NCI-H187 (cell line): ENCODE results near the gene MTTP.
"Not testable (repeated sequence)": the region's sequence is repeated elsewhere in the genome, so short reads cannot be mapped to it uniquely, and the experiment has no call there.

Source experiments
- DNase-seq, 2 experiments: peaks; one replicate each; lab custom pipeline; 2025; lab: John Stamatoyannopoulos, UW

The MTTP gene

DNA sequence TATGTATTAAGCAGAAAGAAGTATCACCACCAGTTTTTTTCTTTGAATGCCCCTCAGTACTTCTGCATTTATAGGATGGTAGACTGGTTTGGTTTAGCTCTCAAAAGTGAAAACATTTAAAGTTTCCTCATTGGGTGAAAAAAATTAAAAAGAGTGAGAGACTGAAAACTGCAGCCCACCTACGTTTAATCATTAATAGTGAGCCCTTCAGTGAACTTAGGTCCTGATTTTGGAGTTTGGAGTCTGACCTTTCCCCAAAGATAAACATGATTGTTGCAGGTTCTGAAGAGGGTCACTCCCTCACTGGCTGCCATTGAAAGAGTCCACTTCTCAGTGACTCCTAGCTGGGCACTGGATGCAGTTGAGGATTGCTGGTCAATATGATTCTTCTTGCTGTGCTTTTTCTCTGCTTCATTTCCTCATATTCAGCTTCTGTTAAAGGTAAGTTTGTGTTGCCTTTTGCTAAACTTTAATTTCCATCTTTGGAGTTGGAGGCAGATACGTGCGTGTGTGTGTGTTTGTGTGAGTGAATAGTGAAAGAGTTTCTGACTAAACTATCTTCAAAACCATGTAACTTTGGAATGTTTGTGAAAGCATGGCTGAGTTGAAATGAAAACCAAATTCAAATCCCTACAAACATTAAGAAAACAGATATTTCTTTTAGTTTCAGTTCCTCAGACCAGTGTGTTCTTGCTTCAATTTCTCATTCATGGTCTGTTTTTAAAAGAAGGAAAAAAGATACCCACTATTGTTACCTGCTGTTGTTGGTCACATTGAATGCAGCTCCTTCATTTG, at the start of gene MTTP:
Gene MTTP, plus strand, starts transcription at position 295 of the 795 bp plus-strand sequence. Its CDS starts 86 bp downstream, at position 381.
- no peak for DNase-seq

DNA sequence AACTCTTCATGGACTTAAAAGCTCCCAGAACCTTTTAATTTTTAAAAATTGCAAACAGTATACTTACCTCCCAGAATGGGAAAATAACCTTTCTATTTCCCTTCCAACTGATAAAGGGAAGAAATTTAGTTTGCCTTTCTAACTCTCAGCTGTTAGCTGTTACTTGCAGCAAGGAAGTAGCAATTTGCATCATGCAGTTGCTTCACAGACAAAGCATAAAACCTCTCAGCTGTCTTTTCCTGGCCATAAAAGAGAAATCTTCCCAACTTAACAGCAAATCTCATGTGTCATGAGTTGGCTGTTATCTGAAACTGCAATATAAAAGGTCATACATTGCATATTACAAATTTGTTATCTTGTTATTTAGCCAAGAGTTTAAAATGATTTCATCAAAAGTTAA, 45.4 kb upstream of the MTTP start:
- DNase-seq: no peak

GRCh38 chr4:99529956-99530355, 44.7 kb upstream of the MTTP start:
- no peak for DNase-seq

- DNase-seq: not testable (repeated sequence)
Measured at GRCh38 chr4:99534699-99535098, 39.9 kb upstream of the MTTP start.

- DNase-seq: no peak
Measured at GRCh38 chr4:99536271-99536670, 38.4 kb upstream of the MTTP start.

- DNase-seq: no peak
Measured at GRCh38 chr4:99536848-99537247, 37.8 kb upstream of the MTTP start.

DNA sequence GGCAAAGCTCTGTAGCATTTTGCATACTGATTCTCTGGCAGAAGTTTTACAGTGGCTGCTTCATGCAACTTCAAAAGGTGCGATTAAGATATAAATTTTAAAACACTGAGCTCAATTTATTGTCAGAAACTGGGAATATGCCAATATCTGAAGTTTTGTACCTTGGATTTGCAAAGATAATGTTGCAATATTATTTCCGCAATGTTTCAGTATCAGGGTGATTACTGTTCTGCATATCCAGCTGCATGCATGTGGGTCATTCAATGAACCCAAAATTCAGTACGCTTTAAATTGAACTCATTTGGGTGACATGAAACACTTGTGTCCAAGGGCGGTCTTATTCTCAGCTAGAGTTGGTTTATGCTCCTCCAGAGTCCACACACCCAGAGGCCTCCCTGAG, 37.0 kb upstream of the MTTP start:
- no peak for DNase-seq

- no peak for DNase-seq
Measured at GRCh38 chr4:99540277-99540939, 34.2 kb upstream of the MTTP start.

DNA sequence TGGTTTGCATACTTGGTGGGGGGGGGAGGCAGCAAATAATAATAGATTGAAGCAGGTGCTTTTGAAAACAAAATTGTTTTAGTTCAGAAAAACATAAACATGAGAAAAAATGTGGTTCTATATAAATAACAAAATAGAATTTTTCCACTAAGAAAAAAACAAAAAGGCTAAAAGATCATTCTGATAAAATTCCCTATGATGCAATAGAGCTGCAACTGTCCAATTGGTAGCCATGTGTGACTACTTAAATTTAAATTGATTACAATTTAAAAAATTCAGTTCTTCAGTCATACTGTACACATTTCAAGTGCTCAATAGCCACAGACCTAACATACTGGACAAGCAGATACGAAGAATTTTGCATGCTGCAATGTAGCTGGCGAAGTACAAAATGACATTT, 21.8 kb upstream of the MTTP start:
- no peak for DNase-seq

GRCh38 chr4:99563310-99564186, 11.1 kb upstream of the MTTP start, which contains the start of gene TRMT10A:
Gene TRMT10A, minus strand, starts transcription at chr4:99564039. Its CDS starts 4,701 bp downstream, at chr4:99559338.
- peak; percentile 85 to 89 for DNase-seq

DNA sequence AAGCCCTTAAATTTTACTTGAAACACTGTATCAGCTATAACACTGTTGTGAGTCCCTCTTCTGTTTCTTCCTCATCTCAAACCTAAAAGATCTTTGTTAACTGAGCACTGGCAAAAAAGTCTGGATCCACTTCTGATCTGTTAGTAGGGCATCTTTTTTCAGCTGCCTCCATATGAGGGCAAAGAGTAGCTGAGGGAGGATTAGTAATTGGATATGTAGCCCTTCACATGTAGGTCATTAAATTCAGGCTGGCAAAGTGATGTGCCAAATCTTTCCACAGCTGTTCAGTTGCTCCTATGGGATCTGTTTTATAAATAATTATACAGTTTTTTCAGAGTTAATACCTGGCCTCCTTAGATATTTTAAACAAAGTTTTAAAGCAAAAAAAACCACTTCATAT, 9.7 kb upstream of the MTTP start:
- DNase-seq: no peak

GRCh38 chr4:99571883-99572282, 2.7 kb upstream of the MTTP start:
- no peak for DNase-seq

DNA sequence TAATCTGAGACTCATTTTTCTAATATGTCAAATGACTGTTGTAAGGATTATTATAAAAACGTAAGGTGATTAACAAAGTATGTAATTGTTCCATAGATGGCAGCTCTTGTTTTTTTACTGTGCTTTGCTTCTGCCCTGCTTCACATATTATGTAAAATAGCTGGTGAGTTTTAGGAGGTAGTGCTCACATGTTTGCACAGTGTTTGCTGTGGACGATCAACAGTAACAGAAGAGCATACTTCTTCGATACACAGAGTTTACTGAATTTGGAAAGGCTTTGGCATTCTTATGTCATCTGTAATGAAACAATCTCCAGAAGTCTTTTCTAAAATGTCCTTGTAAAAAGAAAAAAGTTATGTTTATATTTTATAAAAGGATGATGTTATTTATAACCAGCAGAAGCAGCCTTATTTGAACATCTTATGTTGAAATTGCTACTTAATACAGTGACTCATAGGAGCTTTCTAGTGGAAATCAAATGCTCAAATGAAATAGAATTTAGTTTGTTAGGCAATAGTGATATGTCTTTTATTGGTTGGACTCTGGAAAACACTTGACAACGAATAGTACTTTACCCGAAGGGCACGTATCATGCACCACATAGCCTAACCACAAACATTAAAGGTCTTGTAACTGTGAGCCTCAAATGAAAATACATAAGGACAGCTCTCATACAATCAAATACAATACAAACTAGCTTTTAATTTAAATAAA, 1.9 kb upstream of the MTTP start:
- DNase-seq: no peak

DNA sequence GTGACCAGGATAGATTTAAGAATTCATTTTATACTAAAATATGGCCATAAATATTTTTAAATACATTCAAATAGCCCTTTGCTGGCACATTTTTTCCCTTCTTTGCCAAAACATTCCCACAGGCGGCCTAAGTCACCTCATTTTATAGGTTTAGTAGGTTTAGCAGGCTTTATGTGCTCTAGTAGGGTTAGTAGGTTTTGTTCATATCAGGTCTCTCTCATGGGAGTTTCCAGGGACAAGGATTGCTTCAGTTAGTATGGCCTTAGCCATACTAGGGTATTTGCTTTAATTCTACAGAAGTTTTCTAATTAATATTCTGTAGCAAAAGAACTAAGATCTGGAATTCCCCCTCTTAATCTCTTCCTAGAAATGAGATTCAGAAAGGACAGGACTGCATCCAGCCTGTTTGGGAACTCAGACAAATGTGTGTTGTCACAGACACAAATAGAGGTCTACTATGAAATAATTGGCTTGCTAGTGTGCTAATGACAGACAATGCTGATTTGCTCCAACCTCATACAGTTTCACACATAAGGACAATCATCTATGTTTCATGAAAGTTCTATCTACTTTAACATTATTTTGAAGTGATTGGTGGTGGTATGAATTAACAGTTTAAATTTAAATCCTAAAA, 772 bp upstream of the MTTP start:
- DNase-seq: no peak

DNA sequence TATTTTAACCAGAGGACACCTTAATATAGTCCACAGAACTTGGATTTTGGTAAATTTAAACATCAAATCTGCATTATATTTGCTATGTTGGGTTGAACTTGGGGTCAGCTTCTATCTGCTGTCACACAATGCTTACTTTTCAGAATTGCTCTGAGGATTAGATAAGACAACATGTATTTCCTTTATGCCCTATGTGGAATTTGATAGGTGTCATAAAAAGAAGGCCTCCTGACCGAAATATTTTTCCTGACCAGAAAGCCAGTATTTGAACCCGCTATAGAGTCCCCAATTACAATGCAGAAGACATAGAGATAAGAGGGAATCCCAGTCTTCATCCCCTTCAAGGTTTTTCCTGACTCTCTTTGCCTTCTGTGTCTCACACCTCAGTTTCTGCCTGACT, 4.1 kb downstream of the MTTP start:
- no peak for DNase-seq

- no peak for DNase-seq
Measured at GRCh38 chr4:99585516-99585915, 10.9 kb downstream of the MTTP start.

- DNase-seq: no peak
Measured at GRCh38 chr4:99586322-99586721, 11.7 kb downstream of the MTTP start.

GRCh38 chr4:99586797-99587196, 12.2 kb downstream of the MTTP start:
- DNase-seq: no peak

GRCh38 chr4:99587309-99587708, 12.7 kb downstream of the MTTP start:
- no peak for DNase-seq

DNA sequence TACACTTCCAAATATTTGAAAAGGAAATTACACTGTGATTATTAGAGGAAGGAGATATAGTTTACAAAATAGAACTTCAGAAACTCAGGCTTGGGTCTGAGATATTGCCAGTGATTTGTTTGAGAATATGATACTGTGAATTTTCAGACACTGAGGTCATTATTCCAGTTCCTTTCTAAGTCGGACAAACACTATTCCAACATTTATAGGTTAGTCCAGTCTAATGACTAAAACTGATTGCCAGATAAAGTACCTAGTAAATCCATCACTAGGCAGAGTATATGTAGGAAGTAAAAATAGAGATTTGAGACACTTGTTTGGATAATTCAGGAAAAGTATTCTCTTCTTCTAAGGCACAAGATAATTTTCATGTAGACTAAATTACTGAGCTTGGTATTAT, 13.2 kb downstream of the MTTP start:
- DNase-seq: no peak

GRCh38 chr4:99591757-99592156, 17.1 kb downstream of the MTTP start:
- DNase-seq: no peak
